ENCODE measurements around the gene HGFAC.

HGFAC gene

DNA sequence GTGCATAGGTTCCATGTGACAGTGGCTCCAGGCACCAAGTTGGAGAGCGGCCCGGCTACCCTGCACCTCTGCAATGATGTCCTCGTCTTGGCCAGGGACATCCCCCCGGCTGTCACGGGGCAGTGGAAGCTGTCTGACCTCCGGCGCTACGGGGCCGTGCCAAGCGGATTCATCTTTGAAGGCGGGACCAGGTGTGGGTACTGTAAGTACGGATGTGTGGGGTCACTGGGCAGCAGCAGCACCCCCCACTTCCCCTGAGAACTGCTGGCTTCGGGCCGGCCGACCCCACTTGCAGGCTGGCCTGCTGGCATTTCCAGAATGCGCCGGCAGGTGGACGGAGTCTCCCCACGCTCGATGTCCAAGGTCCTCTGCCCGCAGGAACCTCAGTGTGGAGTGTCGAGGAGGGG, 34.6 kb downstream of the HGFAC start:
- H3K4me2 ChIP-seq: peak overlapping the region in 5 of 11 experiments; percentile 60 to 81 (median 73); a peak in 8 of 22 replicates
- H3K36me3 ChIP-seq: no peaks in the 10 kb centered on the region
- H3K27ac ChIP-seq: no peak overlapping the region
- TF ChIP-seq Cebpa-rat (IDR thresholded peaks at IDR 0.05): no peak
- H3K27me3 ChIP-seq: peaks cover 10 to 33% (median 20%) of the 10 kb centered on the region in 11 experiments; a peak in 19 of 22 replicates
- H3K9ac ChIP-seq: no peak overlapping the region
- H3K4me3 ChIP-seq: no peak overlapping the region
- no peaks in the 10 kb centered on the region for H3K9me3 ChIP-seq (replicated peaks in 1 of 11)
- H3K4me1 ChIP-seq: peaks cover 2 to 63% (median 46%) of the 10 kb centered on the region in 10 experiments; a peak in 17 of 20 replicates
- H4K20me1 ChIP-seq: peaks cover 0 to 54% (median 0%) of the 10 kb centered on the region in 11 experiments; a peak in 7 of 22 replicates

DNA sequence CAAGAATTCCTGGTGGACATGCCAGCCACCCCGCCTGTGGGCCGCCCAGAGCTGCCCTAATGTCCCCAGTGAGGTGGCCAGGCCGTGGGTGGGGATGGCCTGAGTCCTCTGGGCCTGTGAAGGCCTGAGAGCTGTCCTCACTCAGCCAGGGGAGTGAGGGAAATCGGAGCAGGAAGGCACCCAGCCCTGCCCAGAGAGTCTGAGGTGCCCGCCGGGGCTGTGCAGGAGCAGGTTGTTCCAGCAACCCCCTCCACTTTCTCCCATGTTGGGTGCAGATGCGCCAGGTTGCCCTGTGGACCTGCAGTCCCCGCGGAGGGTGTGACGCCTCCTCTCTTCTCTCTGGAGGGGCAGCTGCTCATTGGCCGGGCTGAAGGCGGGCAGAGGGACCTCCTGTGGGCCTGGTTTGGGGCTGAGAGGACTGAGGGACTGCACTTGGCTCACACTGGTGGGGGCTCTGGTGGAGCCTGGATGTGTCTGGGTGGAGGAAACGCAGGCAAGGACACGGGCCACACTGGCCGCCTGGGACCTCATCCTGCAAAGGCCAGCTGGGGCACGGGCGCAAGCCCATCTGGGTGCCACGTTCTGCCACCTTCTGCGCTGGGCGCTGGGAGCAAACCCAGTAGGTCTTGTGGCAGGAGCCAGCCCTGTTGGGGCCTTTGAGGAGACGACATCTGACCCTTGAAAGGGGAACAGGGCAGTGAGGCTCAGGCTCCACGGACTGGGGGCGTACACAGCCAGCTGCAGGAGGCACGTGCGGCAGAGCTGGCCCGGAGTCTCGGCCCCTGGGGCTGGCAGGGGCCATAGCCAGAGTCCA, 35.4 kb downstream of the HGFAC start:
- Histone ChIP-seq H3K36me3 (no peaks in the 10 kb centered on the region), H4K20me1 (peaks cover 0 to 62% (median 0%) of the 10 kb centered on the region in 11 experiments; a peak in 7 of 22 replicates)

DNA sequence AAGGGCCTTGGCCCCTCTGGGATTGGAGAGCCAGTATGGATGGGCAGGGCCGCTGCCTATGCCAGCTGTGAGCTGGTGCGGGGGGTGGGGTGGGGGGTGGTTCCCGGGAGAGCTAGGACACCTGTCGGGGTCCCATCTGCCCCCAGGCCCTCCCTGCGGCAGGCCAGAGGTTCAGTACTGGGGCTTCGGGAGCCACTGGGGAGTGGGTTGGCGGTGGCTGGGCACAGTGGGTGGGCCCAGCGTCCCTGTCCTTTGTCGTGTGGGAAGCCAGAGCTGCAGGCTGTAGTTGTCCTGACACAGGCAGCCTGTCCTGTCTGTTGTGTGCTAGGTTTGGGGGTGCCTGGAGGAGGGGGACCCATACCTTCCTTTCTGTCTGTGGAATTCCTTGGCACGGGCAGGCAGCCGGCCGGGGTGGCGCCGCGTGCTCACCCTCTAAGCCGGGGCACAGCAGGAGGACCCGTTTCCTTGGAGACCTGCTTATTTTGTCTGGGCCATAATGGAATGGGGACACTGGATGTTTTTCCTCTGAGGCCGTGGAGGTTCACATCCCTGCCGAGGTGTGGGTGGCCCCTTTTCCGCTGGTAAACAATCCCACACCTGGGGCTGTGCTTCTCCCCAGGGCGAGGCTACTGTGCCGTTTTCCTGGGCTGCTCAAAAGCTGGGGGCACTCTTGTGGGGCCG, 36.1 kb downstream of the HGFAC start:
- H3K9ac ChIP-seq: peak overlapping the region in 2 of 11 experiments; percentile 17 to 29; a peak in 1 of 22 replicates
- H3K4me3 ChIP-seq: no peak overlapping the region
- H3K4me2 ChIP-seq: peak overlapping the region in 10 of 11 experiments; percentile 5 to 81 (median 60); a peak in 17 of 22 replicates
- peaks cover 0 to 70% (median 0%) of the 10 kb centered on the region in 11 experiments; a peak in 7 of 22 replicates for H4K20me1 ChIP-seq
- peaks cover 10 to 48% (median 25%) of the 10 kb centered on the region in 11 experiments; a peak in 19 of 22 replicates for H3K27me3 ChIP-seq
- no peak overlapping the region for H3K27ac ChIP-seq
- peaks cover 6 to 64% (median 48%) of the 10 kb centered on the region in 10 experiments; a peak in 17 of 20 replicates for H3K4me1 ChIP-seq
- H3K9me3 ChIP-seq (replicated peaks in 1 of 11): no peaks in the 10 kb centered on the region
- TF ChIP-seq Cebpa-rat (IDR thresholded peaks at IDR 0.05): no peak
- no peaks in the 10 kb centered on the region for H3K36me3 ChIP-seq

More for the DNA sequence above, 35.4 kb downstream of the HGFAC start:
- no peak for TF ChIP-seq Cebpa-rat (IDR thresholded peaks at IDR 0.05)
- peak overlapping the region in 10 of 11 experiments; percentile 5 to 81 (median 60); a peak in 17 of 22 replicates for H3K4me2 ChIP-seq
- H3K9me3 ChIP-seq (replicated peaks in 1 of 11): no peaks in the 10 kb centered on the region
- H3K4me3 ChIP-seq: no peak overlapping the region
- no peak overlapping the region for H3K27ac ChIP-seq
- H3K27me3 ChIP-seq: peaks cover 10 to 41% (median 20%) of the 10 kb centered on the region in 11 experiments; a peak in 19 of 22 replicates
- peaks cover 6 to 65% (median 51%) of the 10 kb centered on the region in 10 experiments; a peak in 17 of 20 replicates for H3K4me1 ChIP-seq
- H3K9ac ChIP-seq: peak overlapping the region in 2 of 11 experiments; percentile 17 to 37; a peak in 2 of 22 replicates

DNA sequence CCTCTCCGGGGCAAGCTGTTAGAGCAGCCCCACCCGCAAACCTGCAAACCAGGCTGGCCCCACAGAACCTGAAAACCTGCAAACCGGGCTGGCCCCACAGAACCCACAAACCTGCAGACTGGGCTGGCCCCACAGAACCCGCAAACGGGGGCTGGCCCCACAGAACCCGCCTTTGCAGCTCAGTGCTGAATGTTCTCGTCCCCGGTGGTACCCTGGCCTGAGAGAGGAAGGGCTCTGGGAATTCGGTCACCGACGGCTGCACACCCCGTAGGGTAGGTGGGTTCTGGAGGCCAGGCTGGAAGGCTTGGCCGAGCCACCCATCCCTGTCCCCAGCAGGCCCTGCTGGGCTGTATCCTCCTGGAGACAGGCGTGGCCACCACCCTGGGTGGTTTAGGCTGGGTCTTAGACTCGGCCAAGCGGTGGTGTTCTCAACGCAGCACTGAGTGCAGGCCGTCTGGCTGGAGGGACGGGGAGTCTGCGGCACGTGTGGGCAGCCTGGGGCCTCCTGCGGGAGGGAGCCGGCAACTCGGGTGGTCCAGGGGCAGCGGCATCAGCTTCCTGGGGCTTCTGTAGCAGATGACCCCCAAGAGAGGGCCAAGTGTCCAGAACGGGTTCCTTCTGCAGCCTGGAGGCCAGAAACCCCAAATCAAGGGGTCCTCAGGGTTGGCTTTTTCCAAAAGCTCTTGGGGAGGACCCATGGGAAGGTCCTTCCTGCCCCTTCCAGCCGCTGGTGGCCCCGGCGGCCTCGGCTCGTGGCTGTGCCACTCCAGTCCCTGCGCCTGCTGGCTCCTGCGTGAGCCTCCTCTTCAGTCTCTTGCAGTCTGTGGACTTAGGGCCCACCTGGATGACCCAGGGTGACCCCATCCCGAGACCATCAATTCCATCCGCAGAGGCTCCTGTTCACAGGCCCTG, 36.9 kb downstream of the HGFAC start:
- no peak overlapping the region for H3K4me3 ChIP-seq
- no peak for TF ChIP-seq Cebpa-rat (IDR thresholded peaks at IDR 0.05)
- H3K4me2 ChIP-seq: peak overlapping the region in 7 of 11 experiments; percentile 57 to 81 (median 71); a peak in 10 of 22 replicates
- 0 out of 22 replicates have a peak overlapping the region, but pooled peaks of 1 of the 11 experiments have one; percentile 17 for H3K9ac ChIP-seq
- H3K27ac ChIP-seq: no peak overlapping the region
- no peaks in the 10 kb centered on the region for H3K36me3 ChIP-seq
- H3K4me1 ChIP-seq: peaks cover 10 to 63% (median 45%) of the 10 kb centered on the region in 10 experiments
- H3K9me3 ChIP-seq (replicated peaks in 1 of 11): no peaks in the 10 kb centered on the region
- peaks cover 14 to 53% (median 30%) of the 10 kb centered on the region in 11 experiments for H3K27me3 ChIP-seq
- H4K20me1 ChIP-seq: peaks cover 0 to 70% (median 0%) of the 10 kb centered on the region in 11 experiments; a peak in 9 of 22 replicates

DNA sequence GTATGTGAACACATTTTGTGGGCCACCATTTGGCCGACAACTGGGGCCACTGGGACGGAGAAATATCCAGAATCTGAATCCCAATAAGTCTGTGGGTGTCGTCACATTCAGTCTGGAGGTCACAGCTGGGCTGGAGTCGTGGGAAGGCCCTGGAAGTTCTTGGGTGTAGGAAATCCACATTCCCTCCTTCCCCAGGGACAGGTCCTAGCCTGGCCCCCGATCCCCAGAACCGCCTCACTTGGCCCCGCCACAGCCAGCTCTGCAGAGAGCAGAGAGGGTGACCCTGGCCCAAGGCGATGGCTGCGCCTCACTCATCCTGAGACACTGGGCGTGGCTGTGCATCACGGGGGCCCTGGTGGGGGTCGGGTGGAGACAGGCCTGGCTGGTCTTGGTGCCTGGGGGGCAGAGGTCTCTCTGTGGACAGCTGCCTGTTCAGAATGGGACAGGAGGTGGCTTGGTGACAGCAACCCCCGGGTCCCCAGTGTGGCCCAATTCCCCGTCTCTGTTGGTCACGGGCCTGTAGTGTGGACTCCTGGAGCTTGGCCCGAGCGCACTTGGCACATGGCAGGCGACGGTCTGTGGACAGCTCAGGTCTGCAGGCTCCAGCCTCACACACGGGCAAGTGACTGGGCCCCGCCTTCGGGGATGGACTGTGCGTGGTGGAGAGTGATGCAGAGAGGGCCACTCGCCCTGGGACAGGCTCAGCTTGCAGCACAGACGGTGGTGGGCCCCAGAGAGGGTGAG, 37.8 kb downstream of the HGFAC start:
- H3K9me3 ChIP-seq (replicated peaks in 1 of 11): no peaks in the 10 kb centered on the region
- TF ChIP-seq Cebpa-rat (IDR thresholded peaks at IDR 0.05): no peak
- peaks cover 0 to 78% (median 3%) of the 10 kb centered on the region in 11 experiments; a peak in 15 of 22 replicates for H4K20me1 ChIP-seq
- H3K4me1 ChIP-seq: peaks cover 19 to 71% (median 53%) of the 10 kb centered on the region in 10 experiments
- H3K27me3 ChIP-seq: peaks cover 22 to 61% (median 38%) of the 10 kb centered on the region in 11 experiments
- H3K9ac ChIP-seq: no peak overlapping the region
- no peak overlapping the region for H3K4me3 ChIP-seq
- H3K36me3 ChIP-seq: no peaks in the 10 kb centered on the region
- no peak overlapping the region for H3K27ac ChIP-seq
- peak overlapping the region in 3 of 11 experiments; percentile 6 to 69 (median 68); a peak in 3 of 22 replicates for H3K4me2 ChIP-seq

DNA sequence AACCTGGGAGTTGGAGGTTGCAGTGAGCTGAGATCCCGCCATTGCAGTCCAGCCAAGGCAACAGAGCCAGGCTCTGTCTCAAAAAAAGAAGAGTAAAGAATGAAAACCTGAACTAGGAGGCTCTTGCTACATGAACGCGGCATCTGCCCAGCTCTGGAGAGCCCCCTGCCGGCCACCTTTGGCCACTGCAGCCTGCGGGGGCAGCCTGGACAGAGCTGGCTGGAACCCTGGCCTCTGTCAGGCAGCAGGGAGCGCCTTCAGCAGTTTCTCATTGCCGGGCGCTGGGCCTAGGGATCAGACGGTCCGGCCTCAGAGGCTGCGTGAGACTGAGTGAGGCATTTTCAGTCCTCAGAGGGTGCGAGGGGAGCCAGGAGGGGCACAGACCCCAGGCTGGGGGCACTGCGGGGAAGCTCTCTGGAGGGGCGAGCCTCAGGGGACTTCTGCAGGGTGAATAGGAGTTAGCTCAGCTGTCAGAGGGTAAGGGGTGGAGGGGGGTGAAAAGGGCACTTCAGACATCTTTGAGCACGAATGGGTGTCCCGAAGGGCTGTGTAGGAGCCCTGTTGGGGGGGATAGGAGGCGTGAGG, 38.9 kb downstream of the HGFAC start:
- Histone ChIP-seq H3K27ac (no peak overlapping the region), H3K9ac (peak overlapping the region in 2 of 11 experiments; percentile 1 to 13; a peak in 2 of 22 replicates), H3K9me3 (replicated peaks in 1 of 11) (no peaks in the 10 kb centered on the region), H3K36me3 (no peaks in the 10 kb centered on the region), H4K20me1 (peaks cover 0 to 81% (median 14%) of the 10 kb centered on the region in 11 experiments; a peak in 15 of 22 replicates), H3K27me3 (peaks cover 33 to 72% (median 49%) of the 10 kb centered on the region in 11 experiments), H3K4me1 (peaks cover 30 to 82% (median 64%) of the 10 kb centered on the region in 10 experiments), H3K4me3 (no peak overlapping the region), H3K4me2 (peak overlapping the region in 10 of 11 experiments; percentile 31 to 74 (median 52); a peak in 17 of 22 replicates)
- TF ChIP-seq Cebpa-rat (IDR thresholded peaks at IDR 0.05): no peak

DNA sequence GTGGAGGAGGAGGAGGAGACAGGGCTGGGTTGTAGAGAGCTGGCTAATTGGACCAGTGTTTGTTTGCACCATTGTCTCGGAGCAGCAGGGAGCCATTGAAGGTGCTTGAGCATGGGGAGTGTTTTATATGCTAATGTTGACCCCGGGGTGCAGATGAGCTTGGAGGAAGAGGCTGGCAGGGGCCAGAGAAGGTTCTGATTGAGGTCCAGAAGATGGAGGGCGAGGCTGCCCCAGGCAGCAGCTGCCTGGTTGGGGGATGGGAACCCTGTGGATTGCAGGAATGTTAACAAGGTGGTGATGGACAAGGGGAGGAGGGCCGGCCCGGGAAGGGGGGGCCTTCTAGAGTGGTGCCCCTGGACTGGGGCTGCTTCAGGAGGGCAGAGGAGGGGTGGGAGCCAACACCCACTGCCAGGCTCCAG, 39.4 kb downstream of the HGFAC start:
- H3K27ac ChIP-seq: no peak overlapping the region
- H4K20me1 ChIP-seq: peaks cover 0 to 85% (median 19%) of the 10 kb centered on the region in 11 experiments; a peak in 15 of 22 replicates
- peak overlapping the region in 1 of 11 experiments; percentile 1; a peak in 2 of 22 replicates for H3K9ac ChIP-seq
- no peaks in the 10 kb centered on the region for H3K36me3 ChIP-seq
- no peaks in the 10 kb centered on the region for H3K9me3 ChIP-seq (replicated peaks in 1 of 11)
- H3K27me3 ChIP-seq: peaks cover 38 to 77% (median 54%) of the 10 kb centered on the region in 11 experiments
- peak overlapping the region in 9 of 11 experiments; percentile 7 to 74 (median 50); a peak in 16 of 22 replicates for H3K4me2 ChIP-seq
- TF ChIP-seq Cebpa-rat (IDR thresholded peaks at IDR 0.05): no peak
- peaks cover 30 to 87% (median 69%) of the 10 kb centered on the region in 10 experiments for H3K4me1 ChIP-seq
- H3K4me3 ChIP-seq: no peak overlapping the region

Measured in BLaER1 treated with 17β-estradiol and CSF1 and Interleukin-3, amounts not matched to agents 10 nM and 100 nM (cell line).